ENCODE data around the gene RALB.
"Not testable (repeated sequence)": the region's sequence is repeated elsewhere in the genome, so short reads cannot be mapped to it uniquely, and the experiment has no call there.

The RALB gene

GRCh38 chr2:120303177-120303576 lies 50.5 kb downstream of the RALB start:
- no peak for ATAC-seq
- peaks cover 29% of the 10 kb centered on the region for H3K4me1 Mint-ChIP-seq
- peaks cover 49% of the 10 kb centered on the region for H3K36me3 Mint-ChIP-seq
- no peaks in the 10 kb centered on the region for H3K9me3 Mint-ChIP-seq
- peak overlapping the region; percentile 12 for H3K27ac Mint-ChIP-seq
- no peak overlapping the region for H3K4me3 Mint-ChIP-seq
- H3K27me3 Mint-ChIP-seq = no peaks in the 10 kb centered on the region

GRCh38 chr2:120305296-120305695 lies 52.6 kb downstream of the RALB start:
- no peak for ATAC-seq
- no peaks in the 10 kb centered on the region for H3K9me3 Mint-ChIP-seq
- H3K4me1 Mint-ChIP-seq = peaks cover 41% of the 10 kb centered on the region
- H3K36me3 Mint-ChIP-seq = peaks cover 30% of the 10 kb centered on the region
- no peak overlapping the region for H3K4me3 Mint-ChIP-seq
- H3K27ac Mint-ChIP-seq = no peak overlapping the region
- no peaks in the 10 kb centered on the region for H3K27me3 Mint-ChIP-seq

- Mint-ChIP-seq H3K4me1 (peaks cover 47% of the 10 kb centered on the region), H3K27me3 (no peaks in the 10 kb centered on the region), H3K9me3 (no peaks in the 10 kb centered on the region), H3K27ac (peak overlapping the region; percentile 56), H3K4me3 (peak overlapping the region; percentile 0), H3K36me3 (peaks cover 27% of the 10 kb centered on the region)
- no peak for ATAC-seq
These were observed 53.4 kb downstream of the RALB start for GRCh38 chr2:120305937-120306490.

GRCh38 chr2:120307482-120307881 lies 54.8 kb downstream of the RALB start:
- peak; percentile 1 for ATAC-seq
- peaks cover 50% of the 10 kb centered on the region for H3K4me1 Mint-ChIP-seq
- H3K36me3 Mint-ChIP-seq = peaks cover 19% of the 10 kb centered on the region
- H3K27ac Mint-ChIP-seq = peak overlapping the region; percentile 94
- no peaks in the 10 kb centered on the region for H3K9me3 Mint-ChIP-seq
- H3K27me3 Mint-ChIP-seq = no peaks in the 10 kb centered on the region
- peak overlapping the region; percentile 55 for H3K4me3 Mint-ChIP-seq

- Mint-ChIP-seq H3K4me1 (peaks cover 50% of the 10 kb centered on the region), H3K27me3 (no peaks in the 10 kb centered on the region), H3K27ac (peak overlapping the region; percentile 94), H3K36me3 (peaks cover 13% of the 10 kb centered on the region), H3K4me3 (peak overlapping the region; percentile 63), H3K9me3 (no peaks in the 10 kb centered on the region)
- ATAC-seq = peak; percentile 74
These were observed 55.6 kb downstream of the RALB start for GRCh38 chr2:120308038-120308910.

GRCh38 chr2:120310136-120310535 lies 57.5 kb downstream of the RALB start:
- peaks cover 7% of the 10 kb centered on the region for H3K27me3 Mint-ChIP-seq
- H3K4me1 Mint-ChIP-seq = peaks cover 53% of the 10 kb centered on the region
- ATAC-seq = peak; percentile 75
- H3K9me3 Mint-ChIP-seq = no peaks in the 10 kb centered on the region
- H3K36me3 Mint-ChIP-seq = peaks cover 7% of the 10 kb centered on the region
- no peak overlapping the region for H3K4me3 Mint-ChIP-seq
- peak overlapping the region; percentile 22 for H3K27ac Mint-ChIP-seq

GRCh38 chr2:120310841-120311240 lies 58.2 kb downstream of the RALB start:
- Mint-ChIP-seq H3K27ac (peak overlapping the region; percentile 22), H3K27me3 (peaks cover 14% of the 10 kb centered on the region)
- not testable (repeated sequence) for ATAC-seq

GRCh38 chr2:120312076-120312475 lies 59.4 kb downstream of the RALB start:
- peaks cover 41% of the 10 kb centered on the region for H3K4me1 Mint-ChIP-seq

More at GRCh38 chr2:120310841-120311240, 58.2 kb downstream of the RALB start:
- peaks cover 46% of the 10 kb centered on the region for H3K4me1 Mint-ChIP-seq
- H3K4me3 Mint-ChIP-seq, H3K36me3 Mint-ChIP-seq, H3K9me3 Mint-ChIP-seq: not testable (repeated sequence)

GRCh38 chr2:120312860-120313694 lies 60.4 kb downstream of the RALB start:
- peak overlapping the region; percentile 77 for H3K27ac Mint-ChIP-seq
- no peaks in the 10 kb centered on the region for H3K9me3 Mint-ChIP-seq
- peak; percentile 70 for ATAC-seq
- H3K4me3 Mint-ChIP-seq = peak overlapping the region; percentile 77
- peaks cover 31% of the 10 kb centered on the region for H3K4me1 Mint-ChIP-seq
- peaks cover 15% of the 10 kb centered on the region for H3K27me3 Mint-ChIP-seq
- H3K36me3 Mint-ChIP-seq = no peaks in the 10 kb centered on the region

More at GRCh38 chr2:120312076-120312475, 59.4 kb downstream of the RALB start:
- H3K27ac Mint-ChIP-seq = peak overlapping the region; percentile 77
- no peak overlapping the region for H3K4me3 Mint-ChIP-seq
- no peak for ATAC-seq
- H3K27me3 Mint-ChIP-seq = peaks cover 15% of the 10 kb centered on the region
- no peaks in the 10 kb centered on the region for H3K36me3 Mint-ChIP-seq
- no peaks in the 10 kb centered on the region for H3K9me3 Mint-ChIP-seq

GRCh38 chr2:120313695-120314615 lies 61.3 kb downstream of the RALB start:
- H3K4me1 Mint-ChIP-seq = peaks cover 24% of the 10 kb centered on the region
- peak overlapping the region; percentile 77 for H3K27ac Mint-ChIP-seq
- peak overlapping the region; percentile 77 for H3K4me3 Mint-ChIP-seq
- H3K27me3 Mint-ChIP-seq = peaks cover 15% of the 10 kb centered on the region
- H3K9me3 Mint-ChIP-seq = no peaks in the 10 kb centered on the region
- H3K36me3 Mint-ChIP-seq = no peaks in the 10 kb centered on the region
- ATAC-seq = no peak

- no peak overlapping the region for H3K4me3 Mint-ChIP-seq
- no peak for ATAC-seq
- H3K4me1 Mint-ChIP-seq = peaks cover 22% of the 10 kb centered on the region
- peaks cover 15% of the 10 kb centered on the region for H3K27me3 Mint-ChIP-seq
- no peaks in the 10 kb centered on the region for H3K36me3 Mint-ChIP-seq
- H3K9me3 Mint-ChIP-seq = no peaks in the 10 kb centered on the region
- no peak overlapping the region for H3K27ac Mint-ChIP-seq
These were observed 62.2 kb downstream of the RALB start for GRCh38 chr2:120314690-120315366.

GRCh38 chr2:120315367-120316033 lies 62.8 kb downstream of the RALB start:
- no peak overlapping the region for H3K27ac Mint-ChIP-seq
- H3K4me3 Mint-ChIP-seq = no peak overlapping the region
- peaks cover 15% of the 10 kb centered on the region for H3K27me3 Mint-ChIP-seq
- peaks cover 16% of the 10 kb centered on the region for H3K4me1 Mint-ChIP-seq
- H3K36me3 Mint-ChIP-seq = no peaks in the 10 kb centered on the region
- H3K9me3 Mint-ChIP-seq = no peaks in the 10 kb centered on the region
- no peak for ATAC-seq

- Mint-ChIP-seq H3K27me3 (peaks cover 17% of the 10 kb centered on the region), H3K4me3 (no peak overlapping the region), H3K36me3 (no peaks in the 10 kb centered on the region), H3K4me1 (peaks cover 11% of the 10 kb centered on the region), H3K9me3 (no peaks in the 10 kb centered on the region), H3K27ac (no peak overlapping the region)
- no peak for ATAC-seq
These were observed 63.4 kb downstream of the RALB start for GRCh38 chr2:120316071-120316470.

Measured in stimulated activated memory B cell treated with anti-CD40 and anti-IgM and Interleukin-4, amounts not matched to agents 10 μg/mL and 1 μg/mL and 100 μg/mL, for 72 hours (primary cell).